Subcutaneous adipose tissue (tissue), 4 donors: Measurements from ENCODE around the gene KLHL8. TPM values are rescaled to one million over a fixed set of nuclear protein-coding genes. Genes with fewer than 3 reads are reported as not detected.

ENCODE experiments used
- total RNA-seq, 4 donors: library from RNA; depleted of rRNA; stranded (reverse); fragments of >200 nt; gene quantifications; one replicate each; pipeline ENCODE4 v1.1.0, GENCODE V29; 2016
- TF ChIP-seq, protein P1 (sequence below): fragments of 450-650 bp; IDR thresholded peaks from one replicate; pipeline ENCODE4 v1.5.1; 2016; ENCODE audit warnings: low read depth, mild to moderate bottlenecking, control low read depth, antibody characterized with exemption, moderate library complexity

The KLHL8 gene
- total RNA-seq, 4 donors from 2014 or later: 16.2 to 20.1 (median 17.6) TPM

DNA sequence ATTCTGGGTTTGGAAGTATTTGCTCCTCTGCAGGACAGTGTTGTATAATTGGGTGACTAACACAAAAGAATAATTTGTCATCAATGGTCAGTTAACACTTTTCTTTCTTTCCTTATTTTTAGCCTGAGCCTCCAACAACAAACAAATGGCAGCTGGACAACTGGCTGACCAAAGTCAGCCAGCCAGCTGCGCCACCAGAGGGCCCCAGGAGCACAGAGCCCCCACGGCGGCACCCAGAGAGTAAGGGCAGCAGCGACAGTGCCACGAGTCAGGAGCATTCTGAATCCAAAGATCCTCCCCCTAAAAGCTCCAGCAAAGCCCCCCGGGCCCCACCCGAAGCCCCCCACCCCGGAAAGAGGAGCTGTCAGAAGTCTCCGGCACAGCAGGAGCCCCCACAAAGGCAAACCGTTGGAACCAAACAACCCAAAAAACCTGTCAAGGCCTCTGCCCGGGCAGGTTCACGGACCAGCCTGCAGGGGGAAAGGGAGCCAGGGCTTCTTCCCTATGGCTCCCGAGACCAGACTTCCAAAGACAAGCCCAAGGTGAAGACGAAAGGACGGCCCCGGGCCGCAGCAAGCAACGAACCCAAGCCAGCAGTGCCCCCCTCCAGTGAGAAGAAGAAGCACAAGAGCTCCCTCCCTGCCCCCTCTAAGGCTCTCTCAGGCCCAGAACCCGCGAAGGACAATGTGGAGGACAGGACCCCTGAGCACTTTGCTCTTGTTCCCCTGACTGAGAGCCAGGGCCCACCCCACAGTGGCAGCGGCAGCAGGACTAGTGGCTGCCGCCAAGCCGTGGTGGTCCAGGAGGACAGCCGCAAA lies 106.0 kb downstream of the KLHL8 start:
- TF ChIP-seq, protein P1, sequence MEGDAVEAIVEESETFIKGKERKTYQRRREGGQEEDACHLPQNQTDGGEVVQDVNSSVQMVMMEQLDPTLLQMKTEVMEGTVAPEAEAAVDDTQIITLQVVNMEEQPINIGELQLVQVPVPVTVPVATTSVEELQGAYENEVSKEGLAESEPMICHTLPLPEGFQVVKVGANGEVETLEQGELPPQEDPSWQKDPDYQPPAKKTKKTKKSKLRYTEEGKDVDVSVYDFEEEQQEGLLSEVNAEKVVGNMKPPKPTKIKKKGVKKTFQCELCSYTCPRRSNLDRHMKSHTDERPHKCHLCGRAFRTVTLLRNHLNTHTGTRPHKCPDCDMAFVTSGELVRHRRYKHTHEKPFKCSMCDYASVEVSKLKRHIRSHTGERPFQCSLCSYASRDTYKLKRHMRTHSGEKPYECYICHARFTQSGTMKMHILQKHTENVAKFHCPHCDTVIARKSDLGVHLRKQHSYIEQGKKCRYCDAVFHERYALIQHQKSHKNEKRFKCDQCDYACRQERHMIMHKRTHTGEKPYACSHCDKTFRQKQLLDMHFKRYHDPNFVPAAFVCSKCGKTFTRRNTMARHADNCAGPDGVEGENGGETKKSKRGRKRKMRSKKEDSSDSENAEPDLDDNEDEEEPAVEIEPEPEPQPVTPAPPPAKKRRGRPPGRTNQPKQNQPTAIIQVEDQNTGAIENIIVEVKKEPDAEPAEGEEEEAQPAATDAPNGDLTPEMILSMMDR: no peak

DNA sequence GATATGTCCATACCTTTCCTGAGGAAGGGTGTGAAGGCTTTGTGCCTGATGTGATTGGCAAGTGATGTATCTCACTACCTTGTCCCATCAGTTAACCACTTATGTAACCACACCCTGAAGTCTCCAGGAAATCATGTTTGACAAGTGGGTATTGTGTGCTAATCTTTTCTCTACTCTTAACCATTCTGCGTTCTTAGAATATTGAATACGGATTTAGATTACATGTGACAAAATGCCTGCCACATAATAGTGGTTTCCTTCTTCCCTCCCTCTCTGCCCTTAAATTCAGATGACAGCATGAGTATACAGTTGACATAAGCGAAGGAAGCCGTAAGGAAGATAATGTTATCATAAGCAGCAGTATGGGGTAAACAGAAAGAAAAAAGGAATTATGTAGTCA lies 108.4 kb downstream of the KLHL8 start:
- TF ChIP-seq, protein P1: no peak

Other genes with a start within 250 kb of the KLHL8 start
- 10 to 100 TPM in 1 of 4 donors, 1 to 10 TPM in 3; 1.4 to 11.9 (median 4.9) TPM for gene HSD17B13, start 102.3 kb upstream of the KLHL8 start, total RNA-seq
- 100 to 1,000 TPM in 3 of 4 donors, 10 to 100 TPM in 1; 78.9 to 143 (median 127) TPM for gene HSD17B11, start 170.6 kb upstream of the KLHL8 start, total RNA-seq
- 10 to 100 TPM; 12.6 to 30.3 (median 17.1) TPM for gene NUDT9, start 202.0 kb upstream of the KLHL8 start, total RNA-seq